GM13977 (cell line): Measurements from ENCODE around the gene SIGLEC11.

Experiments used
- DNase-seq: peaks from one replicate; pipeline ENCODE4 v3.0.0; 2012; ENCODE audit warnings: low spot score
- in situ Hi-C: fragments of 300-500 bp; cut with MboI; formaldehyde crosslinking; loops from one replicate; pipeline ENCODE4 v1.12.0; 2022; ENCODE audit warnings: low sequenced_read_pairs, low pct_unique_long_range_greater_than_20kb, mixed read lengths, inconsistent platforms; ENCODE audit not compliant: unreplicated experiment
- TF ChIP-seq, protein P1 (sequence below): IDR thresholded peaks from 2 replicates; pipeline ENCODE4 v1.5.1; 2012; ENCODE audit warnings: mild to moderate bottlenecking, control low read depth; ENCODE audit not compliant: insufficient read depth; ENCODE audit errors: extremely low read depth, missing control alignments

The SIGLEC11 gene

DNA sequence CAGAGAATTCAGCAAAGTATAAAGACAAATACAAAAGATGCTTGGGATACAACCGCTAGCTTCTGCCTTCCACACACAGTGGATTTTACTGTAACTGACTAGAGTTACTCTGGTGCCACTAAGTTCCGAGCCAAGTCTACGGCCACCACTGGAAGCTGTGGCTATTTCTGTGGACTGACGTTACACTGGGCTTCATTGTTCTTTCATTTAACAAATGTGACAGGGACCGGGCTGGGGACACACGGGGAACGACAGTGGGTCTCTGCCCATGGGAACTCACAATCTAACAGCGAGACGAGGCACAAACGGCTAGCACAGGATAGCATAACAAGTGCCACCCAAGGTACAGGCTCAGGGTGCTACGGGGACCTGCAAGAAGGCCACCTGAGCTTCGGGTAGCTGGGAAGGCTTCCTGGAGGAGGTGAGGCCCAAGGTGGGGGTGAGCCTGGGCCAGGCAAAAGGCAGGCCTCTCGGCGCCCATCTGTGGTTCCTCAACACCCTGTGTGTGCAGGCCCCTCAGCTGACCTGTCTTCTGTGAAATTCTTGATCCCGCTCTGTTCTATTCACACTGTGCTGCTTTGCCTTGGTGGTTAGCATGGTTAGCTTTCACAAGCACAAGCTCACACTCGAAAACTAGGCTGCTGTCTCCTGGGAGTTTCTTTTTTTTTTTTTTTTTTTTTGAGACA lies 54.0 kb downstream of the SIGLEC11 start:
- TF ChIP-seq, protein P1, sequence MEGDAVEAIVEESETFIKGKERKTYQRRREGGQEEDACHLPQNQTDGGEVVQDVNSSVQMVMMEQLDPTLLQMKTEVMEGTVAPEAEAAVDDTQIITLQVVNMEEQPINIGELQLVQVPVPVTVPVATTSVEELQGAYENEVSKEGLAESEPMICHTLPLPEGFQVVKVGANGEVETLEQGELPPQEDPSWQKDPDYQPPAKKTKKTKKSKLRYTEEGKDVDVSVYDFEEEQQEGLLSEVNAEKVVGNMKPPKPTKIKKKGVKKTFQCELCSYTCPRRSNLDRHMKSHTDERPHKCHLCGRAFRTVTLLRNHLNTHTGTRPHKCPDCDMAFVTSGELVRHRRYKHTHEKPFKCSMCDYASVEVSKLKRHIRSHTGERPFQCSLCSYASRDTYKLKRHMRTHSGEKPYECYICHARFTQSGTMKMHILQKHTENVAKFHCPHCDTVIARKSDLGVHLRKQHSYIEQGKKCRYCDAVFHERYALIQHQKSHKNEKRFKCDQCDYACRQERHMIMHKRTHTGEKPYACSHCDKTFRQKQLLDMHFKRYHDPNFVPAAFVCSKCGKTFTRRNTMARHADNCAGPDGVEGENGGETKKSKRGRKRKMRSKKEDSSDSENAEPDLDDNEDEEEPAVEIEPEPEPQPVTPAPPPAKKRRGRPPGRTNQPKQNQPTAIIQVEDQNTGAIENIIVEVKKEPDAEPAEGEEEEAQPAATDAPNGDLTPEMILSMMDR = no peak
- in situ Hi-C loops = no loop called here
- no peak for DNase-seq

- TF ChIP-seq, protein P1 = no peak
- DNase-seq = no peak
- in situ Hi-C loops = no loop called here
These were observed 56.8 kb downstream of the SIGLEC11 start for GRCh38 chr19:49904136-49904535.
